HG03025 (cell line): ENCODE data around the gene MDM4.
A peak's percentile ranks its signal among the peaks of the same experiment; 100 is the strongest.
"Not testable (repeated sequence)": the region's sequence is repeated elsewhere in the genome, so short reads cannot be mapped to it uniquely, and the experiment has no call there.

Experiments
- ATAC-seq: cut with Tn5 transposase; IDR thresholded peaks from one replicate; pipeline ENCODE4 v1.9.1; 2021; ENCODE audit warnings: mild to moderate bottlenecking, moderate library complexity; ENCODE audit not compliant: unreplicated experiment, low FRiP score

Gene MDM4

DNA sequence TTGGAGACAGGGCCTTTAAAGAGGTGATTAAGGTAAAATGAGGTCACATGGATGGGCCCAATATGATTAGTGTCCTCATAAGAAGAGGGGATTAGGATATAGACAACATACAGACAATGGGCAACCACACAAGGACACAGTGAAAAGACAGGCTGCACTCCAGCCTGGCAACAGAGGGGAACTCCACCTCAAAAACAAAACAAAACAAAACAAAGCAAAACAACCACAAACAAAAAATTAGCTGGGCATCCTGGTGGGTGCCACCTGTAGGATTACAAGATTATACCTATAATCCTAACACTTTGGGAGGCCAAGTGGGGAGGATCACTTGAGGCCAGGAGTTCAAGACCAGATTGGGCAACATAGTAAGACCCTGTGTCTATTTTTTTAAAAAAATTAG is 4.8 kb upstream of the MDM4 start:
- no peak for ATAC-seq

DNA sequence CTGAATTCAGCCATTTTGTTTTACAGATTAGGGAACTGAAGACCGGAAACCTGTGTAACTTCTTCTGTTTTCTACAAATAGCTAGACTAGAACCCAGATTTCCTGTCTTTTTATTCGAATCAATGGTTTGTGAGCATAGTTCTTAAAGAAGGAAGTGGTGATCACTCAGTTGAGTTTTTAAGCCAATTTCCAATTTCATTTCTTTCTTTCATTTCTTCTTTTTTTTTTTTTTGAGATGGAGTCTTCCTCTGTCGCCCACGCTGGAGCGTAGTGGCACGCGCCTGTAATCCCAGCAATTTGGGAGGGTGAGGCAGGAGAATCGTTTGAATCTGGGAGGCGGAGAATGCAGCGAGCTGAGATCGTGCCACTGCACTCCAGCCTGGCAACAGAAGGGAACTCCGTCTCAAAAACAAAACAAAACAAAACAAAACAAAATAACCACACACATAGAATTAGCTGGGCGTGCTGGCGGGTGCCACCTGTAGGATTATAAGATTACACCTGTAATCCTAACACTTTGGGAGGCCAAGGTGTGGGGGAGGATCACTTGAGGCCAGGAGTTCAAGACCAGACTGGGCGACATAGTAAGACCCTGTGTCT is 3.0 kb upstream of the MDM4 start:
- no peak for ATAC-seq

DNA sequence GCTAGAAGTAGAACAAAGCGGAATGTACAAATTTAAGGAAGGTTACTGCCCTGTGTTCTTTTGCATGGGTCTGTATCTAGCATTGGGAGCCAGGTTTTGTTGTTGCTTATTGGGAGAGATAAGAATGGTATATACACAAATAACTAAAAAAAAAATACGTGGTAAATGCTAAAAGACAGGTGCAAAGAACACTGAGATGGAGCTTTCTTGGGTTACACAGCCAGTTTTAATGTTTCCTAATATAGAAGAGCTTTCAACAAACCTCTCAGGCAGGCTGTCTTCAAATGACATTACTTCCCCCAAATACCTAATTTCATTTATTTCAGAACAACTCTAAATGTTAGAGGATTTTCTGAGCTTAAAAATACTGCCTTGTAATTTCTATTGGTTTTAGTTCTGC is 1.4 kb upstream of the MDM4 start:
- ATAC-seq: no peak

DNA sequence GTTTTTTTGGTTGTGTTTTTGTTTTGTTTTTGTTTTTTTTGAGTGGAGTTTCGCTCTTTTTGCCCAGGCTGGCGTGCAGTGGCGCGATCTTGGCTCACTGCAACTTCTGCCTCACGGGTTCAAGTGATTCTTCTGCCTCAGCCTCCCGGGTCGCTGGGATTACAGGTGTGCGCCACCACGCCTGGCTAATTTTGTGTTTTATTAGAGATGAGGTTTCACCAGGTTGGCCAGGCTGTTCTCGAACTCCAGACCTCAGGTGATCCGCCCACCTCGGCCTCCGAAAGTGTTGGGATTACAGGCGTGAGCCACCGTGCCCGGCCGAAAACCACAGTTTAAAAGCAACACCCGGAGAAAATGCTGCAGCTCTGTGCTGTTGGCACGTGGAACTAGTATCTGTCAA is 1.2 kb downstream of the MDM4 start:
- ATAC-seq: not testable (repeated sequence)

DNA sequence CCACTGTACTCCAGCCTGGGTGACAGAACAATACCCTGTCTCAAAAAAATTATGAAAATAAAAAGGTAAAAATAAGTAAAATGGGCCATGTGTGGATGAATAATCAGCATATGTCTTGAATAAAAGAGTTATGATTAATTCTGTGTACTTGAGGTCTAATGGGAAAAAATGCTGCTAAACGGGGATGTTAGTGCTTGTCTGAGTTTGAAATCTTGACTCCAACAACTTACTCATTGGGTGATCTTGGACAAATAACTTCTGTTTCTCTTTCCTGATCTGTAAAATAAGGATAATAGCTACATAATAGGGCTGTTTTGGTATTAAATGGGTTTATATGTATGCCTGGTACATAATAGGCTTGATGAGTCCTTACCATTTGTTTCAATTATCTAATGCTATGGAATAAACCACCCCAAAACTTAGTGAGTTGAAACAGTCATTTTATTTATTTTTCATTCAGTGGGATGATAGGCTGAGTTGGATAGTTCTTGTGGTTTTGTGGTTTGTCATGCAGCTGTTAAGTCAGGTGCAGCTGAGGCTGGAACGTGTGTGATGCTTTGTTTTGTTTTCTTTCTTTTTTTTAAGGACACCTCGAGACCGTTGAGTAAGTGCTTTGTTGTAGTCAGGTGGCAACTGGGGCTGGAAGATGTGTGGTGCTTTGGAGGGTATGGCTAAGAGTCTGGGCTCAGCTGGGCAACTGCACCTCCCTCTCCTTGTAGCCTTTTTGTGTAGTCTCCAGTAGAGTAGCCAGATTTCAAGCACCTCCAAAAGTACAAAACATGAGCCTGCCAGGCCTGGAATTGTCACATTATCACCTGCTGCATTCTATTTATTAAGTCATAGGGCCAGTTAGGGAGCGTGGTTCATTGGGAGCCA is 4.9 kb downstream of the MDM4 start:
- peak; percentile 62 for ATAC-seq

DNA sequence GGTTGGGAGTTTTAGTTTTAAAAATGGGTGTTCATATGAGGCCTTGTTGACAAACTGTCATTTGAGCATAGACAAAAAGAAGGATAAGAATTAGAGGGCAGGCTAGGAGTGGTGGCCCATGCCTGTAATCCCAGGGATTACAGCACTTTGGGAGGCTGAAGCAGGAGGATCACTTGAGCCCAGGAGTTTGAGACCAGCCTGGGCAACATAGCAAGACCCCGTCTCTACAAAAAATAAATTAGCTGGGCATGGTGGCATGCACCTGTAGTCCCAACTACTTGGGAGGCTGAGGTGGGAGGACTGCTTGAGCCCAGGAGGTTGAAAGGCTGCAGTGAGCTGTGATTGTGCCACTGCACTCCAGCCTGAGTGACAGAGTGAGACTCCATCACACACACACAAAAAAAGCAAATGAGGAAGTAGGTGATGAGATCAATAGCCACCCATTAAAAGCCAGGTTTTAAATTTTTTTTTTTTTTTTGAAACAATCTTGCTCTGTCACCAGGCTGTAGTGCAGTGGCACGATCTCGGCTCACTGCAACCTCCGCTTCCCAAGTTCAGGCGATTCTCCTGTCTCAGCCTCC is 5.8 kb downstream of the MDM4 start:
- not testable (repeated sequence) for ATAC-seq

DNA sequence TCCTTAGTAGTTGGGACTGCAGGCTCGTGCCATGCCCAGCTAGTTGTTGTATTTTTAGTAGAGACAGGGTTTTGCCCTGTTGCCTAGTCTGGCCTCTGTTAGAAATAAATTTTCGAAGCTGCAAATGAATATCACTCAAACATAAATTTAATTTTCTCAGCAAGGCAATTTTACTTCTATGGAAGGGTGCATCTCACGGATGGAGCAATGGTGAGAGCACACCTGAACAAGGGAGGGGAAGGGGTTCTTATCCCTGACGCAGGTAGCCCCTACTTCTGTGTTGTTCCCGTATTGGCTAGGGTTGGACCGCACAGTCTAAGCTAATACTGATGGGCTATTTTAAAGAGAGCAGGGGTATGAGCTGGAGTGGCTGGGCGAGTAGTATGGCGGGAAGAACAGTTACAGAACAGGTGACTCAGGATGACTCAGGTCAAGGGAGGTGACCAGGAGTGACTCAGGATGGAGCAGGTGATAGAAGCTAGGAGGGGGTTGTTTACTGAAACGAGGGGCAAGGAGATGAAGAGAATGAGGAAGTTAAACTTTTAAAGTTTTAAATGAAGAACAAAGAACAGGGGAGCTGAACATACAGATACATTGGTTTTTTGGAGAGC is 7.5 kb downstream of the MDM4 start:
- ATAC-seq: no peak

DNA sequence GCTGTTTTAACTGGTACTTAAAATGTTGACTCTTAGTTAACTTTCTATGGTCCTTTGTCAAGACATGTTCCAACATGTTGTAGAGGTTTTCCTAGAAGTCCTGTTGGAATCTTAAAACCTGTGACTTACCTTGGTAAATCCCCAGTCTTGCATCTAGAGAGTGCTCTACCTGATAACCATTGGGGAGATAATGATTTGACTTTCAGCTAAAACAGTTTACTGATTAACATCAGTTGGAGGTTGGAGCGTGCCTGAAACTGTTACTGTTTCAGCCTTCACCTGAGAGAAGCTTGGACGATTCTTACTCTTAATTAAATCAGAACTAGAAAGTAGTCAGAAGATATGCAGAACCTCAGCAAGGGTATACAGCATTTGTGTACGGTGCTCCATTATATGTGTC is 8.8 kb downstream of the MDM4 start:
- ATAC-seq: no peak

DNA sequence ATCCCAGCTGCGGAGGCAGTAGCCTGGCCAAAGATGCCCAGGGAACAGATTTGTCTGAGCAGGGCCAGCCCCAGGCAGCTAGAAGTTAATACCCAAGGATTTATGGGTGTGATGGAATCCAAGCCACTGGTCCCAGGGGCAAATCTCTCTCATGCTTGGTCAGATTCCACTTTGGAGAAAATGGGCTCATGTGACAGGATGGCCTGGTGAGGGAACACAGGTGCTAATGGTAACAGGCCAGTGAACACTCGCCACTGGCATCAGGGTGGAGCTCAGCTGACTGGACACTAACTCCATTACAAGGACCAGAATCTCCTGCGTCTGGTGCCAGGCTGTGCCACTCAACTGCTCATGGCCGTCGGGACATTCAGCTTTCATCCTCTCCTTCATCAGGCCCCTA is 12.0 kb downstream of the MDM4 start:
- ATAC-seq: no peak

DNA sequence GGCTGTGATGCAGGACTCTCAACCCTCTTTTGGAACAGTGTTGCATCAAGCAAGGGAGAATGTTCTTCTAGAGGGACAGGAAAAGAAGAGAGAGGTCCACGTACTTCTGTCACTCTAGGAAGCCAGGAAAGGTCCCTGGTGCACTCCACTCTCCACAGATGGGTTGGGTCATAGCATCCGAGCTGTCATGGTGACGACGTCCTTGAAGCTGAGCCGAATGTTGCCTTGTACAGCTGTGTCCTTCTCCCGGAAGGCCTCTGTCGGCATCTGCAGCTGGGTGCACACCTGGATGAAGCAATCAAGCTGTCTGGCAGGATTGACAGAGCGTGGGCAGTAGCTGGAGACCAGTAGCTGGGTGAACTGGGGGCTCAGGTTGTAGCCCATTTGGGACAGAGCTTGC is 12.5 kb downstream of the MDM4 start:
- no peak for ATAC-seq

DNA sequence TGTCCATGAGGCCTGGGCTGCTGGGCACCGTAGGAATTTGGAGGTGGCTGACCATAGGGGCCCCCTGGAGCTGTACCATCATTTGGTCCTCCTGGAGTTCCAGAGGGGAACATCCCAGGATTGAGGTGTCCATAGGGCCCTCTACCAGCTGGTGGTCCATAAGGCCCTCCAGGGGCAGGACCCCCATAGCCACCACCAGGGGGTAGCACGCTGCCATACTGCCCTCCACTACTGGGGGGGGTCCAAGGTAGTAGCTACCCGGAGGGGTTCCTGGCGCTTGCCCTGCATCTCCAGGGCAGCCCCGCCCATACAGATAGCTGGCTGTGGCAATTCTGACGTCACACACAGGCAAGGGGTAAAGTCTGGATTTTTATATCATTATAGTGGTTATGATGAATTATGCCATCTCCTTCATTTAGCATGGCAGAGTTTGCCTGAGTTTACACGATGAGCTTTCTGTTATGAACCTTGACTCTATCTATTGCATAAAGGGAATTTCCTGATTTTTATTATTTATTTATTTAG is 13.2 kb downstream of the MDM4 start:
- no peak for ATAC-seq

DNA sequence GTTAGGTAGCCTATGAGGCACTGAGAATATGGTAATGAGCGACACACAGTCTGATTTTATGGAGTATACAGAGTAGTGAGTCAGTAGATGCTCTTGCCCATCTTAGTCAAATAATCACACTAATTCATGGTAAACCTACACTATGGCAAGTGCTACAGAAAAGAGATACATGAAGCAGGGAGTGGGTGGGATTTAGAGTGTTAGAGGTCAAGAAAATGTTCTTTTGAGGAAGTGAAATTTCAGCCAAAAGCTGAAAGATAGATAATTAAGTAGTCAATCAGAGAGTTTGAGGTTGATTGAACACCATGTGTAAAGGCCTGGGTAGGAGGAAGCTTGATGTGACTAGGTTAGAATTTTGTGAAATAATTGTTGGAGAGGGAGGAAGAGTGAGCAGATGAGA is 14.7 kb downstream of the MDM4 start:
- peak; percentile 61 for ATAC-seq

DNA sequence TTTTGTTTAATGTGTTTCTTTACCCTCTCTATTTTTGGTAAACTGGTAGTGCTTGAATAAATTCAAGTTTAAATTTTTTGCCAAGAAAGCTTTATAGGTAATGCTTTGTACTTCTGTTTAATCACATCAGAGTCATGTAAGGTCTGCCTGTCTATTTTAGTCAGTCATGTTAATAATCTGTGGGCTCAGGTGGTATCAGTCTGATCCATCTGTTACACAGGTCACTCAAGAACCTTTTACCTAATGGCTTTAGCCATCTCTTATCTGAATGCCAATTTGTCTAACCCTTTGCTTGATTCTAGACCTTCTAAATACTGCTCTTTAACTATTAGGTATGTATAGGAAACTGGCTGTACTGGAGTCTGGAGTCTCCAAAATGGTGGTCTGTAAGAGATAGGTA is 16.6 kb downstream of the MDM4 start:
- no peak for ATAC-seq

DNA sequence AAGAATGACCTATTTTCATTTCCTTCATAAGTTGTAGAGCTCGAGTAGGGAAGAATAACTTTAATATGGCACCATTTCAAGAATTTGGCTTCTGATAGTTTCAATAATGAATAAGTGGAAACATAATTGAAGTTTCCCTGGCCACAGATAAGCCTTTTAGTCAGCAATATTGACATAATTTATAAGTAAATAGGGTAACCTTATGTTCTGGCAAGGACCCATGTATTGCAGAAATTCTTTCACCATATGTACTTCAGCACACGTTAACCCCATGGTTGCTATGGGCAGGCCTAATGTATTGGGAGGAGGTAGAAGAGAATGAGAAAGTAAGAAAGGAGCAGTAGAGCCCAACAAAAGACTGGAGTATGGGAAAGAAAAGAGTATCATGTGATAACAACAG is 25.4 kb downstream of the MDM4 start:
- ATAC-seq: no peak

DNA sequence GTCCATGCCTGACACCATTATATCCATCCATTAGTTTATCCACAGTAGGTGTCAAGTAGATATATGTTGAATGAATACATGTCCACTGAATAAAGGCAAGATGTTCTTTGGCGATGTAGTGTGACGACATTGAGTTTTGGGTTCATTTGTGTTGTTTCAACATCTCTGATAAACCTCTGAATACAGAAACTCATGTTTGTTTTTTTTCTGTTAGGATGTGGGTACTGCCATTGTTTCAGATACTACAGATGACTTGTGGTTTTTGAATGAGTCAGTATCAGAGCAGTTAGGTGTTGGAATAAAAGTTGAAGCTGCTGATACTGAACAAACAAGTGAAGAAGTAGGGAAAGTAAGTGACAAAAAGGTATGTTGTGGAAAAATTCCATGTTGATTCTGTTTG is 28.1 kb downstream of the MDM4 start:
- ATAC-seq: no peak

DNA sequence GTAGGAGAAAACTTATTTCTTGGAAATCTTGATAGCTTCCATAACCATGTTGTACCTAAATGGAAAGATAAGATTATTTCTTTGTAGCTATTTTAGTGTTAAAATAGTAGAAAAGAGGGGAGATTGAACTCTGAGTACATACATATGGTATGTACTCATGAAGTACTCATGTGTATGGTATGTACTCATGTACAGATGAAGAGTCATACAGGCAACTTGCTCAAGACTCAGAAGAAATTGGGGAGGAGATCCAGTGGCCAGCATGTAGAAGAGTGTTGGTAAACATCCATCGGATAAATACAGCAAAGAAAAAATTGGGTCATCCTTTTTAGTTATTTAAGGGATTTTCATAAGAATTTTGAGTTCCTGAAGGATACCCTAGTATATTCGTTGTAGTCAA is 29.0 kb downstream of the MDM4 start:
- ATAC-seq: no peak

DNA sequence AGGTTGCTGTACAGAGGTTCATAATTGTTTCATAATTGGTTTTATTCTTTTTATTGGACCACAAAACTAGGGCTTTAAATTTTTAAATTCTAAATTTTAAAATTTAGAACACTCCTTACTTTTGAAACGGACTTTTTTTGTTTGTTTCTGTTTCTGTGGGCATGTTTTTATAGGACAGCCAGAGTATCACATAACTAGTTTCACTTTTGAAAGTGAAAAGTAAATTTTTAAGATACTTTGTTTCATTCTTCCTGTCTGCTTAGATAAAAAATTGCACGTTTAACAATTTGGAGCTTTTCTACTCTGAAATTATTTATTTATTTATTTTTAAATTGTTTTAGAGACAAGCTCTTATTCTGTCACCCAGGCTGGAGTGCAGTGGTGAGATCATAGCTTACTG is 29.7 kb downstream of the MDM4 start:
- no peak for ATAC-seq

DNA sequence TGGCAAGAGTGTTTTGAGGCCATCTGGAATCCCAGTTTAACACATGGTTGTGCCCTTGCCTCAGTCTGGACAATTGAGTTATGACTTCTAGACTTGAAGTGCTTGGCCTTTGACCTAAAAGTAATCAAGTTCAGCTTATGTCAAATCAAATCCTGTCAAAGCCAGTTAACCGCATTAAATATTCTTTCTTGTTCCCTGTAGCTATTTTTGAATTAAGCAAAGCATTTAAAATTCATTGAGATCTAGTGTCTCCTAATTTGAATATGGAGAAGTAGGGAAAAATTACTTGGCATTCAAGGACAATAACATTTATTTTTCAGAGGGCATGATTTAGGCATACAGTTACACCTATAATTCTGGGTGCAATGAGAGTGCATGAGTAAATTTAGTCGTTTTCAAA is 32.1 kb downstream of the MDM4 start:
- ATAC-seq: no peak

DNA sequence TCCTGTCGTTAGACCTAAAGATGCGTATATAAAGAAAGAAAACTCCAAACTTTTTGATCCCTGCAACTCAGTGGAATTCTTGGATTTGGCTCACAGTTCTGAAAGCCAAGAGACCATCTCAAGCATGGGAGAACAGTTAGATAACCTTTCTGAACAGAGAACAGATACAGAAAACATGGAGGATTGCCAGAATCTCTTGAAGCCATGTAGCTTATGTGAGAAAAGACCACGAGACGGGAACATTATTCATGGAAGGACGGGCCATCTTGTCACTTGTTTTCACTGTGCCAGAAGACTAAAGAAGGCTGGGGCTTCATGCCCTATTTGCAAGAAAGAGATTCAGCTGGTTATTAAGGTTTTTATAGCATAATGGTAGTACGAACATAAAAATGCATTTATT is 33.1 kb downstream of the MDM4 start:
- no peak for ATAC-seq

DNA sequence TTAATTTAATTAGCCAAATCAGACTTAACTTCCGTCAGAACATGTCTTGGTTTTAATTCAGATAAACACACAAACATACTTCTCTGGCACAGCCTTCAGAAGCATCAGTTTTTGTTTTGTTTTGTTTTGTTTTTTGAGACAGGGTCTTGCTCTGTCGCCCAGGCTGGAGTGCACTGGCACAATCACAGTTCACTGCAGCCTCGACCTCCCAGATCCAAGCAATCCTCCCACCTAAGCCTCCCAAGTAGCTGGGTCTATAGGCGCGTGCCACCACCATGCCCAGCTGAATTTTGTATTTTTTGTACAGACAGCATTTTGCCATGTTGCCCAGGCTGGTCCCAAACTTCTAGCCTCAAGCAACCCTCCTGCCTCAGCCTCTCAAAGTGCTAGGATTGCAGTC is 34.7 kb downstream of the MDM4 start:
- no peak for ATAC-seq

DNA sequence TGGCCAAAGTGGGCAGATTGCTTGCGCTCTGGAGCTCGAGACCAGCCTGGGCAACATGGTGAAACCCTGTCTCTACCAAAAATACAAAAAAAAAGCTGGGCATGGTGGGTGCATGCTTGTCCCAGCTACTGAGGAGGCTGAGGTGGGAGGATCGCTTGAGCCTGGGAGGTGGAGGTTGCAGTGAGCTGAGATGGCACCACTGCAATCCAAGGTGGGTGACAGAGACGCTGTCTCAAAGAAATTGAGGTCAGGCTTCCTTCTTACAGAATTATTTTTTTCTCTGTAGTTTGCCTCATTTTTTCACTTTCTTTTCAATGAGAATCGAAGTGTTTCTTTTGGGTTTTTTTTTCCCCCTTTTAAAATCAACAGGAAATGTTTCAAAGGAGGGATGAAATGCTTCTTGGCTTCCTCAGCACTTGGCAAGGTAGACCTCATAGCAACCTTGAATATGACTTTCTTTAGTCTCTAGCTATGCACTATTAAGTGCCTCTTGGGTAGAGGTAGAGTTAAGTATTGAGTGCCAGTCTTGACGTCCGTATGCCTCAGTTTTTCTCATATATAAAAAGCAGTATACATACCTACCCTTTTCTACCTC is 40.3 kb downstream of the MDM4 start:
- no peak for ATAC-seq
